ENCODE measurements around the gene BACH2.
"Not testable (repeated sequence)": the region's sequence is repeated elsewhere in the genome, so short reads cannot be mapped to it uniquely, and the experiment has no call there.

The BACH2 gene

DNA sequence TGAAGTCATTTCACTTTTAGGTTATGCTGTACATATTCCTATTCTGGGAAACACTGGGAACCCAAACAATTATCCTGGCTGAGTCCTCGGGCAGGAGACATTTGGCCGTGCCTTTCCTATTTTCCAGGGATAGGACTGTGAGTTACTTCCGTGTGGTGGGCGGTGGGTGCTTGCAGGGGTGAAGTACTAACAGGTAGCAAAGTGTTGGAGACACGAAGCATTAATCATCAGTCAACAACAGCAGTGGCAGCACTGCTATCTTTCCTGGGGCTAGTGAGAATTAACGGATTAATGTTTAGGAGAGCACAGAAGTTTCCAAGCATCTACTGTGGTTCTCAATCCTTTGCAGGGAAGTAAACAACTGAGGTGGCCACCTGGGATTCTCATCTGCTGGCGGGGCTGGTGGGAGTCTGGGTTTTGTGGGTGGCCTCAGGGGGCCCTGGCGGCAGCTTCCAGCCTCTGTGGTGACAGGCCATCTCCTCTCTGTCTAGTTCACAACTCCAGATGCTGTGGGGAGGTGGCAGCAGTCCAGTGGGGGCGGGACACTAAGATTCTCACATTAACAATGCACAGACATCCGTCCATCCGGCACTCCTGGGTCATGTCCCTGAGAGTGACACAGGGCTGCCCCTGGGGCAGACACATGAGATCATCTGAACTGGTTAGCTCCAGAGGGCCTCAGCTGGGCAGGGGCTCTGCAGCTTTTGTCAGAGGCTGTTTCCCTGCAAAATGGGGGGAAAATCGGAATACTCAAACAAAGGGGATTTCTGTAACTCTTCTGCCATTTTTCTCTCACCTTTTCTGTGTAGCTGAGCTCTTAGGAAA is 311.5 kb downstream of the BACH2 start:
- no peak for DNase-seq

DNA sequence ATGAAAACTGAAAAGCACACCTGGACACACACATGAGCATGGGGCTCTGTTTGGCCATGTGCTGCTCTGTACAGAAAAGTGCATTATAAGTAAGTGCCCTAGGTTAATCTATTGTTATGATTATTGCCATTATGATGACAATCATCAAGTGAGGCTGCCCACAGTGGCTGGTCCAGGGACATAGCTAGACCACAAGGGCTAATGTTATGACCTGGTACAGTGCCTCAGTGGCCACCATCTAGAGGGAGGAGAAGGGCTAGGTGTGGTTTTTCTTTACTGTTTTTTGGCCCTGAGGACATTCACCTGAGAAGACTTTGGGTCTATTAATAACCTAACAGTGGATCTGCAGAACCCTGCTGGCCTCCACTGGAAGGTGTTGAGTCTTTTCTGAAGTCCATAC is 316.3 kb downstream of the BACH2 start:
- DNase-seq, result no peak

DNA sequence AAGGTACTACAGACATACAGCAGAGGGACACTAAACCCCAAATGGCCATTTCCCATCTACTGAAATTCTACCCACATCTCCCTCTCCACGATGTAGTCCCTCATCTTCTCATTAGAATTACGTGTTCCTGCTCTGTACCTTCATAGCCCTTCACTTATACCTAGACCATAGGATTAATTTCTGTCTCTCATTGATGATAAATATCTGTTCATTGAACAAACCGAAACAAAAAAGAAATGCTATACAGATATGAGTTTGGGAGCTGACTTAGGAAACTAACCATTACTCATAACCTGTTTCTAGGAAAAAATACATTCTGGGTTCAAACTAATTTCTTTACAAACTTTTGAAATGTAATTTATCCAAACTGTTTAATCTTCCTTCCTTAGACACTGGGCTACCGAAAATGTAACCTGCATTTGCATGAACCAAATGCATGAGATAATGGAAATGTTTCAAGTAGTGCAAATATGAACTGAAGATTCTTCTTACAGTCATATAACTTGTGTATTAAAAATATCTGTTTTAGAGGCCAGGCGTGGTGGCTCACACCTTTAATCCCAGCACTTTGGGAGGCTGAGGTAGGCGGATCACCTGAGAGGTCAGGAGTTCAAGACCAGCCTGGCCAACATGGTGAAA is 317.0 kb downstream of the BACH2 start:
- DNase-seq, result no peak

DNA sequence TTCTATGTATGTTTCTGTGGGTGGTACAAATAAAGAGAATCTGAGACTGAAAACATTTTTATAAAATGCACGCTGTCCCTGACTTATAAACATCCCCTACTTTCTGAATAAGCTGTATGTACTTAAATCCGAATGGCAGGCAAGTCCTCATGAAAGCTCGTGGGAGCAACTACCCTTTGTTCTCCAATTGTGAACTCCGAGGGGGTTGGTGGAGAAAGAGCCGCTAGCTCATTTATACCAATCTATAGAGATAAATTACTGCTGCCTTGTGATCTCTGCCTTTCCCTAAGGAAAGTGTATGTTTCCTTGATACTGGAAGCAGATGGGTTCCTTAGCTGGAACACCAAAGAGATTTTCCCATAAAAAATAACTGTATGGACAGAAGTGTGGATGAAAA is 317.9 kb downstream of the BACH2 start:
- no peak for DNase-seq

DNA sequence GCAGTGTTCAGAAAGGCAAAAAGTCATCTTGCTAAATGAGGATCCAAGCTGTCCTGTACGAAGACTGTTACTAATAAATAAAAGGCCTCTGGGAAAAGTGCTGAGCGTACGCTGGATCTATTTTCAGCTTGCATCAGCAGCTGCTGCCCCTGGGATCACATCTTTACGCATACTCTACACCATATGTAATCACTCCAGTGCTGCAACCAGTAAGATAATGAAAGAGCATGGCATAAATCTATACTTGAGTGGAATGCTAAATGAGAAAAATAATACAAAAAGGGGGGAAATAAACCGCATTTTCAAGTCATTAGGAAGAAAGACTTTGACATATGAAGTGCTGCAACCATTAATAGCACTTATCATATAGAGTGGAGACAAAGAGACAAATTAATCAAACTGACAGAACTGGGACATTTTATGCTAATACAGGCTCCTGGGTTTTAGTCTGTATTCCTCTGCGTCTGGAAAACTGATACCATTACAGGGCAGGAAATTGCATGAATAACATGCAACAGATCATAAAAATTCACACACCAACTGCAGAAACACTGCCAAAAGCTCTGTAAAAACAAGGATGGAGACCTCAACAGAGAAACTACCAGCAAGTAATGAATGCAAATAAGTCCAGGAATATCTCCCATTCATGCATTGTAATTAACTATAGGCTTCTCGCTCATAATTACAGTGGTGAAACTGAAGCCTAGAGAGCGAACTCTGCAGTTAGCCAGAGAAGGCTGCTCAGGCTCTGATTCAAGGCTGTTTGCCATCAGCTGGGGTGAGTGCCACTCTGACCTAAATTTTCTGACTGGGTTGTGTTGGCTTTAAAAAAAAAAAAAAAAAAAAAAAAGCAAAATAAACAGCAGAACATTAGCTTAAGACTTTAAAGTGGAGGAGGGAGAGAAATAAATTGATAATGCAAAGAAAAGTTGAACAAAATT is 318.6 kb downstream of the BACH2 start:
- DNase-seq, result no peak

DNA sequence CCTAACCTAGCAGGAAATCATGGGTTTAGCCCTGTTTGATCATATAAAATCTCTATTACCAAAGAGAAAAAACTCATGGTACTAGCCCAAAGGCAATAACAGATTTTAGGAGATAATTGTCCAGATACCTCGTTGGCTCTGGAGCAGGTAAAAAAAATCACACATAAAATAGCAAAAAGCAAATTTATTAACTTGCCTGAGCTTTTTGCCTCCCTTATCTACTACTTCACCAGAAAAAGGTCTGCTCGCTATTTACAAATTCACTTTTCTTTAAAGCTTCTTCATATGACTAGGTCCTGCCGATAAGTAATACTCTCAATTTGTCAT is 320.0 kb downstream of the BACH2 start:
- DNase-seq, result no peak

DNA sequence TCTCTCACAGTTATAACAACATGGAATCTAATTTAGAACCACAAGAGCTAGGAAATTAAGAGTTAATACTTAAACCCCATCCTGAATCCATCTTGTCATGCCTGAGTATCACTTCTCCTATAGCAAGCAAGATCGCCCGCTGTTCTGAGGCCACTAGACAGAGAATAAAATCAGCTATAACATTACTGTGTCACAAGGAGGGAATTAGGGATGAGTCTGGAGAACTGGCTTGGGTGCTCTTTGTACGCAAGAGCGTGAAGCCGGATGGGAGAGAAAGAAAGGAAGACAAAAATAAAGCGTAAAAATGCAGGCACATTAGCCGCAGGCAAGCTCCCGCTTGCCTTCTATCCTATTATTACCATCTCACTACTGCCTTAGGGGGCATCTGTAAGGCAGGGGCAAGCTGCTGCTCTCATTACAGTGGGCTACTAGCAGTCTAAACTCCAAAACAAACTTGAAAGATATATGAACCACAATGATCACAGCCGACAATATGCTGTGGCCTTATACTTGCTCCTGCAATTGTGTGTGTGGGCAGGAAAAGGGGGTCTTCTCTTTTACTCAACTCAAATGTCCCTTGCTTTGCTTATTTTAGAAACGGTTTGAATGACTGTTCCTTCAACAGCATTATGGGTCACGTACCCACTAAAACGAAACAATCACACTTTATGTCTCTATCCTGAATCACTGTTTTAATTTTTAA is 320.5 kb downstream of the BACH2 start:
- DNase-seq, result no peak

DNA sequence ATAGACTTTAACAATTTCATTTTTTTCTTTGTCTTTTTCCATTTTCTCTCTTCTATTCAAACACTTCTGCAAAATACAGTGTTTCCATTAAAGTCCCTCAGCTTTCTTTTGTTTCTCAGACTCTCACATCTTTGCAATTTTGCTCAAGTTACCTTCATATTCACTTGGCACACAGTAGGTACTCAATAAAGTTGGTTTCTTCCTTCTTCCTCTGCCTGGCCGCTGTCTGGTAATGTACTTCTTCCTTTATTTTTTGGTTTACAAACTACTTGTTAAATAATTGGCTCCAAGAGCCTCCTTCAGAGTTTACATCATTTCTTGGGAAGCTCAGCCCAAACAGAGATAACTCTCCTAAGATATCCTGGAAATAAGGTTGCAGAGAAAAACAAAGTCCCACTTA is 321.3 kb downstream of the BACH2 start:
- DNase-seq, result no peak

DNA sequence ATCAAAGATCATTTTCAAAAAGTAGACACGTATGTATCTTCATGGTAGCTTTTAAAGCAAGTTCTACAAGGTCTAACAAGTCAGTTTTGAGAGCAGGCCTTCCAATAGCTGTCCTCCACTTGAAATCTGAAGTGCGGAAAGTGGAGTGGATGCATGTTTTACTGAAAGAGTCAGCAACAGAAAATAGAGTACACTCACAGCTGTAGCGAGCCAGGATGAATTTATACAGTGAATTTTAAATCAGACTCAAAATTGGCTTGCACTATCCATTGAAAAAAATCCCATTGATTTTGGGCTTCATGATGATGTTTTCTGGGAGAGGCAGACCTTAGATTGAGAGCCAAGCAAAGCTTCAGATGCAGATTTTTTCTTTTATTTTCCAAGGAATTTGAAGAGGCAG is 321.8 kb downstream of the BACH2 start:
- no peak for DNase-seq

DNA sequence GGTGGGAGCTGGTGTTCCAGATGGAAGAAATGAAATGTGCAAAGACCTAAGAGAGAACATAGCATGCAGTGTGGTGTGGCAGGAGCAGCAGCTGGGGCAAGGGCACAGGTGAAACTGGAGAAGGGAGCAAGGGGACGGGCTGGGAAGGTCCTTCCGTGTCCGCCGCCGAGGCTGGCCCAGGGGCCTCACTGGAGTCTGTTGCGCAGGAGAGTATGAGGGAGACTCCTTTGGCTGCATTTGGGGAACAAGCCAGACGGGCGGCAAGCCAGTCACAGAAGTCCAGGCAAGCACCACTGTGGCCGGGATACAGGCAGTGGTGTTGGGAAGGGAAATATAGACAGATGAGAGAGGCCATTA is 324.6 kb downstream of the BACH2 start:
- DNase-seq, result no peak

DNA sequence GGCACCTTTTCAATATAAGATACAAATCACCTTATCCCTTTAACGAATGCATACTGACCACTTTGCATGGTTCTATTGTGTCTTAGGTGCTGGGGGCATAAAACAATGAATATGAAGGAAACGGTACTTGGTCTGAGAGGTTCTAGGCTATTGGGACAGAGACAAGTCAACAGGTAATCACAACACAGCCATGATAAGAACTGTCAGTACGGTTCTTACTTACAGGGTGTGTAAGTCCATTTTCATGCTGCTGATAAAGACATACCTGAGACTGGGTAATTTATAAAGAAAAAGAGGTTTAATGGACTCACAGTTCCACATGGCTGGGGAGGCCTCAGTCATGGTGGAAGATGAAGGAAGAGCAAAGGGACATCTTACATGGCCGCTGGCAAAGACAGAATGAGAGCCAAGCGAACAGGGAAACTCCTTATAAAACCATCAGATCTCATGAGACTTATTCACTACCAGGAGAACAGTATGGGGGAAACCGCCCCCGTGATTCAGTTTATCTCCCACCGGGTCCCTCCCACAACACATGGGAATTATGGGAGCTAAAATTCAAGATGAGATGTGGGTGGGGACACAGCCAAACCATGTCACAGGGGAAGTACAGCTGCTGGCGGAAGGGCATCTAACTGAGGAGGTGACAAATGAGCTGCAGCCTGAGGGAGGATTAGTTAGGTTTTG is 325.2 kb downstream of the BACH2 start:
- DNase-seq, result not testable (repeated sequence)

DNA sequence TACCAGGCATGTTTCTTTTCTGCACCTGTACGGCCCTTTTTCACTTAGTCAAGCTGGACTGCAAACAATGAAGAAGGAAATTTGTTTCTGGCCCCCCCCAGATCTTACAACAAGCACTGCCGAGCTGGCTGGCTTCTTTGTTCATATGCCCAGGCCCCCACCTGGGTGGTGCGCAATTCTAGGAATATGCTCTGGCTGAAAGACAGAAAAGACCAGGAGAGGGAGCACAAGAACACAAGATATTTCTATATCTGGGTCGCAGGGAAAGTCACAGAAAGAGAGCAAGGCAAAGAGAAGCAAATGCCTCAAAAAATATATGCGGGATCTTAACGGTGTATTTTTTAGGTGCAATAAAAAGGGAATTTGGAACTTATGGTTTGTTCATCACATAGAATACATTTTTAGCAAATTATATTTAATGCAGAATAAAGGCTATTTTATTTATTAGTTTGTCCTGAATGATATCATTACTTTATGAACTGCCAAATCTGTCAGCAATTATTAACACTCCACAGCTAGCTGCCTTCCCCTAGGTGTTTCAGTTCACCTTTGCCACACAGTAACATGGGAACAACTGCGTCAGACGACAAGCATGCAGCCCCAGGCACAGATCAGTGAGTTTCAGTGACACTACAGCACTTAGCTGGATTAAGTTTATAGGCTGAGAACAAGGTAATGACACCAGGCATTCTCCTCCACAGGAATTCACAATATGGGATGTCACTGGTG is 325.9 kb downstream of the BACH2 start:
- DNase-seq, result no peak

DNA sequence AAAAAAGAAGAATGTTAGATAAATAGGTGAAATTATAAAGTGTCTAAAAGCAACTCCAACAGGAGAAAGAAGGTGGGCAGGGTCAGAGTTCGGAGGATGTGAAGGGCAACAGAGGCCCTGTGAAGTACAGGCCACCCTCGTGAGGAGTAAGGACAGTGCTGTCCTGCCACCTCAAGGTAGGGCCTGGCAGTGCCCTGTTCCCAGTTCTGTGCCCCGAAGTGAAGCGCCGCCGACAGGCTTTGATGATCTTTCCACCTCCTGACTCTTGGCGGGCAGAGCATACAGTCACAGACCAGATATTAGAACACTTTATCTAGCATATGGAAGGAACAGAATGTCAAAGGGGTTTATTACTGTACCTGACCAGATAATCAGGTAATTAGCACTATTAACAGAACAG is 326.6 kb downstream of the BACH2 start:
- no peak for DNase-seq

DNA sequence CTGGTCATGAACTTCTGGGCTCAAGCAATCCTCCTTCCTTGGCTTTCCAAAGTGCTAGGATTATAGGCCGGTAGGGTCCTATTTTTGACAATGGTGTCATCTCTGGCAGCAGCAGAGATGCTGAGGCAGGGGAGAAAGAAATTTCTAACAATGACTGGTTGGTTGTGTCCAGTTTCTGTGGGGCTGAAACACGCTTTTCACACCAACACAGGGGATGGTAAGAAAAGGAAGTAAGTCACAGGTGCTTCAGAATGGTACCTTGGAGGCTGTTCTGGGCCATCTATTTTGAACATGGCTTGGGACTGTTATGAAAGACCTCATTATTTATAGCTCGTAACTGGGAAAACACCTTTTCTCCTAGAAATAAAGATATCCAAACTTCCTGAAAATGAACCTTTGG is 329.7 kb downstream of the BACH2 start:
- no peak for DNase-seq

DNA sequence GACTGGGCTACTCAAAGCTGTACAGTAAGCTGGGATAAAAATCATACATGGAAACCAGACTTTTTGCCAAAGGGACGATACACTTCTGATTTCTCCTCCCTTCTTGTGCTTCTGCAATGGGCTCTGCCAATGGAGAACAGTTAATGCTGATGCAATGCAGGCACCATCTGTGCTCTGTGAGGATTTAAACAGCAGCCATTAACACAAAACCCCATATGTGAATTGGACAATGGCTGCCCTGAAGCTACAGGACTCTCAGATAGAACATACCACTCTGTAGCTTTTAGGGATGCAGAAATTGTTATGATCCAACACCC is 330.5 kb downstream of the BACH2 start:
- no peak for DNase-seq

DNA sequence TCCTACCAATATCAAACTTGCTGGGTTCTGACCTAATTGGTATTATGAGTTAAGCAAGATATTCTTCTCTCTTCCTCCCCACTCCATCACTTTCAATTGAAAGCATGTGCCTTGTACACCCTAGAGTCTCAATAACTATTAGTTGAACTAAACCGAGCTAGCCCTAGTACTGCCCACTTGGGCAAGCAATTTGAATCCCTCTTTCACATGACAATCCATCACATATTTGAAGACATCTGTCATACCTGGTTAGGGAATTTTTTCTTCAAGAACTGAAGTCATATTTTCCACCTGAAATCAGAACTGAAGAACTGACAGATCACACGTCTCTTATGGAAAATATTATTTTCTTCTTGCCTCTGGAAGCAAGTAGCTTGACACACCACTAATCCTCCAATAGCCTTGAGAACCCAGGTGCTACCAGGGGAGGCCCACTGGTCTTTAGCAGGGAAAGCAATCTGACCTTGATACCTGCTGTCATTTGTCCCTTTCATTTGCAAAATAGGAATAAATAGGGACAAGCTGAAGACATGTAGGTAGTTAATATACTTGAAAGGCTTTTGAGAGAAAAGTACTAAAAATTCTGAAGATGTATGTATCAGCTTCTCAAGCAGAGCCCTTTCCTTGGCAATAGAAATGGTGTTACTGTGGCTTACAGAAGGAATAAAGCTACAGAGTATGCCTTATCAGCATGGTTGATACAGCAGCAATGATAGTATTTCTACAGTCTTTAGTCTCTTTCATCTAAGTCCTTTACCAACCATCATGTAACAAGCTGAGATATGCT is 331.0 kb downstream of the BACH2 start:
- no peak for DNase-seq

DNA sequence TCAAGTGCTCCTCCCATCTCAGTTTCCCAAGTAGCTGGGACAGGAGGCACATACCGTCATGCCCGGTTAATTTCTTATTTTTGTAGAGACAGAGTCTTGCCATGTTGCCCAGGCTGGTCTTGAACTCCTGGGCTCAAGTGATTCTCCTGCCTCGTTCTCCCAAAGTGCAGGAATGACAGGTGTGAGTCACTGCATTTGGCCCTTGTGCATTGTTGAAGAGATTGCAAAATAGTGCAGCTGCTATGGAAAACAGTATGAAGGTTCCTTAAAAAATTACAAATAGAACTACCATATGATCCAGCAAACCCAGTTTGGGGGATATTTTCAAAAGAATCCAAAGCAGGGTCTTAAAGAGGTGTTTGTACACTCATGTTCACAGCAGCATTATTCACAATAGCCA is 333.3 kb downstream of the BACH2 start:
- no peak for DNase-seq

DNA sequence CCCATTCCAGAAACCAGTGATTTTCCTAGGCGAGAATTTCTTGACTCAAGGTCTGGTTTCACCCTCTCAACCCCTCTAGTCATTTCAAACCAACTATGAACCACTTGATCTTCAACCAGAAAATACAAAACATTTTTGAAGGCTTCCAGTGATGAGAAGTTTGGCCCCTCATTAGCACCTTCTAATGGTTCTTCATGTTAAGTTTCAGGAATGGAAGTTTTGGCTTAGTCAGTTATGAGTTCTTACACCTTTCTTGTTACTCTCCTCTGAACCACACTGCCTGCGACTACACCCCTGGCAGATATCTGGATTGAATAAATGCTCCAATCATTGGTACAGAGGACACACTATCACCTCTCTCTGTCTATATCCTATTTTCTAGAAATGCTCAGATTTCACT is 335.2 kb downstream of the BACH2 start:
- no peak for DNase-seq

DNA sequence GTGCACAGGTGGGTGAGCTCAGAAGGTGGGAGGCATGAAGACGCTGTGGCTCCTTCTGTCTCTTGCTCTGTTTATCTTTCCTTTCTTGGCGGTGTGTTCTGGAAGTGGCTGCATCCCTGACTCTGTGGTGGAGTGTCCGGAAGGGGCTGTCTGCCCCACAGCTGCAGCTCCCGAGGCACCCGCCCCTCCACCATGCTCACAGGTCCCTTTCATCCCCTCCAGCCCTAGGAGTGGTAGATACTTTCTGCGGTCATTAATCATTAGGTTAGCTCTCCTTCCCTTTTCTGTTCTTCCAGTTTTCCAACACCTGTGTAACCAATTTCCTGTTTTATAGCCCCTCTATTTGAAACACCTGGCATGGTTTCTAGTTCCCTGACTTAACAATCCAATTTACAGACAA is 336.8 kb downstream of the BACH2 start:
- no peak for DNase-seq

DNA sequence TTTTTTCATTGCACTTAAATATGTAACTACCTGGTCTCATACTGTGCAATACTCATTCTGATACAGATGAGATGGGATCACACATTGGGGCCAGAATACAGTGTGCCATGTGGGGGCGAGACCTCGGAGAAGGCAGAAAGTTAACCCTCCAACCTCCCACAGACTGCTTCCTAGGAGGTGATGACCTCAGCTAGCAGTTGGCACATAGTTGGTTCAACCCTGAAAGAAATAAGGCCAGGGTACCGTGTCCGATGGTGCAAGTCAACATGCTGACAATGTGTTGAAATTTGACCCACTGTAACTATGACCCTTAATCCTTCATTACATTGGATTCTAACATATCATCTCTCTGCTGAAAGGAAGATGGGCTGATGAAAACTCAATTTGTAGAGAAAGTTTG is 340.5 kb downstream of the BACH2 start:
- DNase-seq, result peak; percentile 71

DNA sequence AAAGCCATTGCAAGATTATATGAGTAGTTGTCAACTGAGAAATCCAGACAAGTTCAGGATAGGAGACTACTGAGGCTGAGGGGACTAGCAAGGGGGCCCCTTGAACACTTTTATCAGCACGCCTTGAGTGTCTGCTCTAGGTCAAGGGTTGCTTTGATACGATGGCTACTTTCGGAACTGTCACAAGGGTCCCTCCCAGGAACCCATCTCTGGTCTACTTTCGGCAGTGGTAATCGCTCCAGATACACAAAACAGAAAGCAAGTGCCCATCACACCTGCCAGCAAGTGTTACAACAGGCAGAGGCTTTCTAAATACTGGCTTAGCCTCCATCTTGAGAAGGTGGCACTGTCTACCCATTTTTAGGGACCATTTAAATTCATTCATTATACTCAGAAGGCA is 341.3 kb downstream of the BACH2 start:
- DNase-seq, result no peak

Measured in activated CD4-positive, alpha-beta T cell treated with anti-CD3 and anti-CD28 coated beads for 48 hours (primary cell).